NCI-H82 treated with DMSO at 0.1 percent for 48 hours (cell line): Measurements from ENCODE around the gene MPP4.
"Not testable (repeated sequence)": the region's sequence is repeated elsewhere in the genome, so short reads cannot be mapped to it uniquely, and the experiment has no call there.

Experiments
- DNase-seq: peaks from one replicate; lab custom pipeline; 2025; ENCODE audit not compliant: unreplicated experiment; lab: John Stamatoyannopoulos, UW

MPP4 gene

DNA sequence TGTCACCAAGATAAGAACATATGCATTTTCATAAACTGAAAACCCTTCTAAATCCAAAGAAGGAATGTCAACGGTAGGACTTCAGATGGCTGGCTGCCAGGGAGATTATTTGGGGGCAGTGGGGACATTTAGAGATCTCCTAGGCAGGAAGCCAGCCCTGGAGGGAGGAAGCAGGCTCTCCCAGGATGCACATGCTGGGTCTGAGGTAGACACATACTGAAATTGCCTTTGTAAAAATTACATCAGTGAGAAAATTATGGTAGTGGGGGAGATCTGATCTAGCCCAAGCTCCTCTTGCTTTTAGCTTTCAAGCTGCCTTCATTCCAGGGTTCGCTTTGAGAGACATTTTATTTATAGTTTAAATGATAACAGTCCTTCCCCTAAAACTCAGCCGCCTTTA, 24.1 kb downstream of the MPP4 start:
- no peak for DNase-seq

DNA sequence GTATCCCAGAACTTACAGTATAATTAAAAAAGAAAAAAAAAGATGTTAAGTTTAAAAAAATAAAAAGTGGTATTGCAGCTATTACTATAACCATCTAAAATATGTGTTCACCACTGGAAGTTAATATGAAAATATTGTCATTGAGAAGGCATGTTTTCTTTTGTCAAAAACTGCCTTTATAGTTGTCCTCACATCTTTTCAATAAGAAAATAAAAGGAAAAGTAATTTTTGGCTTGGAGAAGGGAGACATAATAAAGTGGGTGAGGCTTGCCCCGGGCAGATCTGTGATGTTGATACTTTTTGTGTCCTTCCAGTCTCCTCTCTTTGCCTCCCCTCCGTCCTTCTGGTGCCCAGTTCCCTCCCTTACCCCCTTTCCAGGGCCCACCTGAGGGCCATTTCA, 24.9 kb downstream of the MPP4 start:
- DNase-seq, result no peak

DNA sequence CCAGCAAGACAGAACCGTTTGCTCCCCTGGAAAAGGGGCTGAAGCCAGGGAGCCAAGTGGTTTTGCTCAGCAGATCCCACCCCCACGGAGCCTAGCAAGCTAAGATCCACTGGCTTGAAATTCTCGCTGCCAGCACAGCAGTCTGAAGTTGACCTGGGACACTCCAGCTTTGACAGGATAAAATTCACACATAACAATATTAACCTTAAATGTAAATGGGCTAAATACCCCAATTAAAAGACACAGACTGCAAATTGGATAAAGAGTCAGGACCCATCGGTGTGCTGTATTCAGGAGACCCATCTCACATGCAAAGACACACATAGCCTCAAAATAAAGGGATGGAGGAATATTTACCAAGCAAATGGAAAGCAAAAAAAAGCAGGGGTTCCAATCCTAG, 27.2 kb downstream of the MPP4 start:
- not testable (repeated sequence) for DNase-seq

DNA sequence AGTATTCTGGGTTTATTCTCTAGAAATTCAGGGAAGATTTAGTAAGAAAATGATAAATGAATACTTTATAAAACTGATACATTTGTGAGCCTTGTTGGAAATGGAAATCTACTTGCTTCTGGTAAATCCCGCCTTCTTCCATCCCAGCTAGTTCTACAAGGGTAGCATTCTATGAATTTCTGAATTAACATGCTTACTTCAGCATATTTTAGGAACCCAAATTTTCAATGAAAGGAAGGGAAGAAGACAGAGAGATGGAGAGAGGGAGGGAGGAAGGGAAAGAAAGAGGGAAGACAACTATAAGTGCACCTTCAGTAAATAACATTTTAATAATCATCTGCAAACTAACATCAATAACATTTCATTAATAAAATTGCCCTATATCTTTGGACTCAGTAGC, 28.6 kb downstream of the MPP4 start:
- DNase-seq, result no peak

DNA sequence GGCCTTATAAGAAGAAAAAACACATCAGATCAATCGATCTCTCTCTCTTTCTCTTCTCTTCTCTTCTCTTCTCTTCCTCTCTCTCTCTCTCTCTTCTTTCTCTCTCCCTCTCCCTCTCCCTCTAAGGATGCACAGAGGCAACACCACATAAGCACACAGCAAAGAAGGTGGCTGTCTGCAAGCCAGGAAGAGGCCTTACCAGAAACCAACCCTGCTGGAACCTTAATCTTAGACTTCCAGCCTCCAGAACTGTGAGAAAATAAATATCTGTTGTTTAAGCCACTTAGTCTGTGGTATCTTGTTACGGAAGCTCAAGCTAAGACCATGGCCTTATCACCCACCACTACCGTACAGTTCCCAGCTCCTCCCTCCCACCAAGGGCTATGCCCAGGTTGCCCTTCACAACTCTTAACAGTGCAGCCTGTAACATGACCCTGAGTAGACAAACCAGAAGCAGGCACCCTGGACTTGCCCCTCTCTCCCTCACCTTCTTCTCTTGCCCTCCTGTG, 30.0 kb downstream of the MPP4 start:
- no peak for DNase-seq

DNA sequence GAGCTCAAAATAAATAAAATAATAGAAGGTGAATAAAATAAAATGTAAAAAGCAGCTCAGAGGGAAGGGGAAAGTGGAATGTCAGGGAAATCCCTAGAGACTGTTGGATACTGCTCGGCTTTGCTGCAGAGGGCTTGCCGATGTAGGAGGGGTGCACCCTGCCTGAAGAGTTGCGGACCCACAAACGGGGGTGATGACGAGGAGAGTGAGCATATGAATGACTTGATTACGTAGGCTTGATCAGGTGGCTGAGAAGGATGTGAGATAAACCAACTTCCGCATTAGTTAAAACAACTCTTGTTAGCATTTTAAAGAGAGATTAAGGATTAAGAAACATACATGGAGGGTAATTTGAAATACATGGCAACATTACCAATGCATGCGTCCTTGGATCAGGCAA, 34.1 kb downstream of the MPP4 start:
- no peak for DNase-seq

DNA sequence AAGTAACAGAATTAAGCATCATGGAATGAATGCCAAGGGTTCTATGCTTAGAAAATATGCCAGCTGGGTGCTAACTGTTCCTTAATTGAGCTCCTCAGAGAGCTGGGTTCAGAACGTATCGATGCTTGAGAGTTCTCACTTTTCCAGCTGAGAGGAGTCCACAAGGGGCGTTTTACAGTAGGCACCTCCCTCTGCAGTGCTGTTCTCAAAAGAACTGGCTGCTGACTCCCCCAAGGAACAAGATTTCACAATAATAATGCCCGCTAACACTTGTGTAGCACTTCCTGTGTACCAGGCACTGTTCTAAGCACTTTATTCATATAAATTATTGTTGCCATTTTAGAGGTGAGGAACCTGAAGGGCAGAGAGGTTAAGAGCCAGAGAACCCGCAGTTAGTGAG, 37.1 kb downstream of the MPP4 start:
- DNase-seq, result no peak

DNA sequence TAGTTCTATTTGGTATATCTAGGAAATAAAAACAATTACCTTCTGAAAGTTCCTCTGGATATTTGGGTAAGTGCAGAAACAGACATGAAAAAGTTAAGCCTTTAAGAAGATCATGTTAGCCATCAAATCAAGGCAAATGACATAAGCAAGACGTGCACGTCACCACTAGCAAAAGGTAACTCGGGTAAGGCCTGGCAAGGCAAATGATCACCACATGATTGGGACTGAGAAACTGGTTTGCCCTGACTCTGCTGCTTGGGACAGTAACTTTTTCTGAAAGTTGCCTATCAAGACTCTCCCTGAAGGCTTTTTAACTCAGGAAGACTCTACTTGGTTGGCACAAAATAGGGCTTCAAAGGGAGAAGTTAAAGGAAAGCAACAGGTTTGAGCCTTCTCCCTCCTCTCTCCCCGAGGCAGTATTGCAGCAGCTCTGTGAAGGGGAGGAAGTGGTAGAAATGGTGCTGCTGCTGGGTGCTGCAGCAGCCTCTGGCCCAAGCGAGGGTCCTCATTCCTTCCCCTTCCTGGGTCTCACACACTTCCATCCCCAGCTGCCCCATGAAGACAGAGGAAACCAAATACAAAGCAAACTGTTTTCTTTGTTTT, 38.0 kb downstream of the MPP4 start:
- no peak for DNase-seq

DNA sequence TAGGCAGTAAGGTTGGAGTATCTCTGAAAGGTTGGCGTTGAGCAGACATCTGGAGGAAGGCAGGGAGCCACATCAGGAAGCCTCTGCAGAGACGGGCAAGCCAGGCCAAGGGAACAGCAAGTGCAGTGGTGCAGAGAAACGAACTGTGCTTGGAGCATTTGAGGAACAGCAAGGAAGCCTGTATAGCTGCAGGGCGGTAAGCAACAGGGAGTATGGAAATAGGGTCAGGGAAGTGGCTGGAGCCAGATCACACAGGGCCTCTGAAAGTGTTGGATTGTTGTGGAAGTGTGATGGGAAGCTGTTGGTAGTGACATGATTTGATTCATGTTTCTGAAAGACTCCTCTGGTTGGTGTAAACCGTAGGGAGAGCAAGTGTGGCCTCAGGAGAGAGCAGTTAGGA, 41.7 kb downstream of the MPP4 start:
- DNase-seq, result no peak

DNA sequence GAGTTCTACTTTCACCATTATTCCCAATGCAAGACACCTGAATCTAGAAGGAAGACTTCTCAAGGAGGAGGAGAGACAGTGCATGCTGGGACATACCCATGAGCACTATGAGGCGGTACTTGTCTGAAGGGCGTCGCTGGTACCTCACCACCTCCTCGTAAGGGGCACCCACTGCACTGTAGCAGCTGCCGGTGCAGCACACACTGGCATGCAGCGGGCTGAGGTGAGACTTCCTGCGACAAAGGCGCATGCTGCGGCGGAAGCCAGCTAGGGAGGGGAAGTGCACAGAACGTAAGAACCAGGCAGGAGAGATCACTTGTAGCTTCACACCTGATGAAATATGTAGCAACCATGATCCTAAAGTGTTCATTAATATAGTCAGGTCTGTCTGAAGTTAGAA, 42.3 kb downstream of the MPP4 start:
- DNase-seq, result no peak

DNA sequence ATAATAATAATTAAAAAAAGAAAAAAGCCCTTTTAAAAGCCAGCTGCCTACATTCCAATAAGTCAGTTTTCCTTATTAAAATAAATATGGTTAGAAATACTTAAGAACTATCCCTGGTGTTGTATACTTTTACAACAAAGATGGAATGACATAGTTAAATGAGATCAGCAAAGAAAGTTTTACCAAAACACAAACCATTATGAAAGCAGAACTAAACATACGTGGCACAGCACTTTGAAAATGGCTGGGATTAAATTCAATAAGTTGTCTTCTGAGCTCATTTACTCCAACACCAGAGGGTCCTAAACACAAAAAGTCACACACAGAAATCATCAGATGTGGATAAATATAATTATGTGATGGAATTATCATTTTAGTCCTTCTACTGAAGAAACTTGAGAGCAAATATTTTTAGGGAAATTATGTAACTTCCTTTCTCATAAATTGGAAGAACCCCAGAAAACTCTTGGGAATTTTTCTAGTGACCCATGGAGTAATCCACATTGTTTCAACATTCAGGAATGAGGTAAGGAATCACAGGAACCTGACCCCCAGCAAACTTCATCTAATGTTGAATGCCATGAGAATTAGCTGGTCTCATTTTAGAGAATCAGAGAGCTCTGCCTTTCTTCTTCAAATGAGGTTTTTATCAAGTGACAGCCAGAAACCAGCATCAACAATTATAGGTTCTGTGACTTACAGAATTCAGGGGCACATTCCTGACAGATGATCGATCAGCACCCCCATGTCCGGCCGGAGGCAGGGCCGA, 43.6 kb downstream of the MPP4 start:
- DNase-seq, result no peak

DNA sequence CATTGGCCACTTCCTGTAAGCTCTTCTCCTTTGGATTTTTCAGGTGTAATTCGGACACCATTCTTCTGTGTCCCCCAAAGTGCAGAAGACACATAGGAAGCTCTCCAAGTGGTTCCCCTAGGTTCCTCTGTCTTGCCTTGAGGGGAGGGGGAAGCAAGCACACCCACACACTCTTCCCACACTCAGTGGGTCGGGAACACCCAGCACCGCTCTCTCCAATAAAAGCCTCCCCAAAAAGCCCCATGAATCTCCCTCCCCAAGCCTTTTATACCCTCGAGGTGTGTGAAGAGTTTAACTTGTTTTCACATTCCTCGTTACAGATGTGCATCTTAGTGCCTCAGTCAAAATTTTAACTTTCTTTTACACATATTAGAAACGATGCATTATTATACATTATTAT, 45.2 kb downstream of the MPP4 start:
- no peak for DNase-seq

DNA sequence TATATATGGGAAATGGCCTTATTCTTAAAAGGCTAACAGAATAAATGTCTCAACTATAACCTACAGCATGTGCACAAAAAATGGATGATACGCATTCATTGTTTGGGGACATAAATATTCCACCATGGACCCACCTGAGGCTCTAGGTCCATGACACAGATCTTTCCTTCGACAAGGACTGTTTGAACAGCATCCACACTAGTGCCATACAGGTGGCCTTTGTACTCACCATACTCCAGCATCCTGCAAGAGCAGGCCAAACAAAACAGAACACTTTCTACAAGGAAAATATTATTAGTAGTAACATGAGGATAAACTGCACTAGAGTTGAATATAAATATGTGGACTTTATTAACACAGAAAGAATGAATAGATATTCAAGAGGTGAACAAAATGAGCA, 49.0 kb downstream of the MPP4 start:
- DNase-seq, result no peak

DNA sequence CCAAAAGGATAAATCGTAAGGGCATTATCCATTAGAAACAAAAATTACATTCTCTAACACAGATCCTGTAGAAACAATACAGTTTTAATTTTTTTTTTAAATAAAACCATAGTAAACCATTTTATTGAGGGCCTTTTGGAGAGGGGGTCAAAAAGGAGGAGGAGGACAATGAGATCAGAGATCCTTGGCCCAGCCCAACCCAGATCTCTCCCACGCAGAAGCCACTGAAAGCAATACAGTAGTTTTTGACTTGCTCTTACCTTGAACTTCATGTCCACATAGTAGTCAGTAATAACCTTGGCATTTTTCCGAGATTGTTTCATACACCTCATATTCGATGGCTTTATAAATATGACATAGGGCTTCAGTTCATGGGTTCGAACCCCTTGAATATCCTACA, 51.0 kb downstream of the MPP4 start:
- no peak for DNase-seq

DNA sequence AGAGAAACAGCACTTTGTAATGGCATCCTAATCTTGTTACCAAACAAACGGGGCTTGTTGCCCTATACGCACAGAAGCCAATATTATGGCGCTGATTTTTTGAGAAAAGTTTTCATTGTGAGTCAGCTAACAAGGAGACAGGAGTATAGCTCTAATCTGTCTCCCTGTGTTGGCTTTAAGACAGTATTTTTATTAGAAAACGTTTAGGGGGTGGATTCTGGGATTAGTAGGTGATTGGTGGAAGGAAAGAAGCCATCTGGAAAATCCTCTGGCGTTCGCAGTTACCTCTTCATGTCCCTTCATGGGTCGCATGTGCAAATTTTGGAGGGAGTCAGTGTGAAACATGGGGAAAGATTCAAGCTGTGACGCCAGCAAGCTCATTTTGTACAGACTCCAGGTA, 54.4 kb downstream of the MPP4 start:
- DNase-seq, result peak; percentile 88

DNA sequence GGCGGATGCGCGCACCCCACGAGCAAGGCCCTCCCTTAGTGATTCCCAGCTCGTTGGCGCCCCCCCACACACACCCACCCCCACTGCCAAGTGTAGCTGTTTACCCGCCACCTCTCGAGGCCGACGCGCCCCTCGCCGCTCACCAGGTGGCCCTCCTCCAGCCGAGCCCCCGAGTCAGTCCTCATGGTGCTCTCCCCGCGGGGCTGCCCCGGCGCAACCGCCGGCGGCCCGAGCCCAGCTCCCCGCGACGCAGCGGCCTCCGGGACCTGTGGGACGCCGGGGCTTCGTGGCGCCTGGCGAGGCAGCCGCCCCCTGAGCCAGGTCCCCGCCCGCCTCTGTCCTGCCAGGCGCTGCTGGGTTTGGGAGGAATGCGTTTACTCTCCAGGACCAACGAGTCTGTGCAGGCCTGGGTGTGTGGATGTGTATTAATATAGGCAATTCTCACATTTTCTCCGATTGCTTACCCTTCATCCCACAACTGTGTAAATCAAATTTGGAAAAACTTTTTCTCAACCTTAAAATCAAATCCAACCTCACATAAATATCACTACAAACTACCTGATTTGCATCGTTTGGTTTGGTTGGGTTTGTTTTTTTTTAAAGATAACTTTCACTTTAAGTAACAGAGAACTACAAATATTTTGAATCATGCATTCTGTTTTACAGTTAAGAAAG, 55.1 kb downstream of the MPP4 start, which contains the start of gene TMEM237:
Gene TMEM237, minus strand, starts transcription at position 288 of the 675 bp plus-strand sequence. Its CDS starts 103 bp downstream, at position 185.
- DNase-seq, result no peak

DNA sequence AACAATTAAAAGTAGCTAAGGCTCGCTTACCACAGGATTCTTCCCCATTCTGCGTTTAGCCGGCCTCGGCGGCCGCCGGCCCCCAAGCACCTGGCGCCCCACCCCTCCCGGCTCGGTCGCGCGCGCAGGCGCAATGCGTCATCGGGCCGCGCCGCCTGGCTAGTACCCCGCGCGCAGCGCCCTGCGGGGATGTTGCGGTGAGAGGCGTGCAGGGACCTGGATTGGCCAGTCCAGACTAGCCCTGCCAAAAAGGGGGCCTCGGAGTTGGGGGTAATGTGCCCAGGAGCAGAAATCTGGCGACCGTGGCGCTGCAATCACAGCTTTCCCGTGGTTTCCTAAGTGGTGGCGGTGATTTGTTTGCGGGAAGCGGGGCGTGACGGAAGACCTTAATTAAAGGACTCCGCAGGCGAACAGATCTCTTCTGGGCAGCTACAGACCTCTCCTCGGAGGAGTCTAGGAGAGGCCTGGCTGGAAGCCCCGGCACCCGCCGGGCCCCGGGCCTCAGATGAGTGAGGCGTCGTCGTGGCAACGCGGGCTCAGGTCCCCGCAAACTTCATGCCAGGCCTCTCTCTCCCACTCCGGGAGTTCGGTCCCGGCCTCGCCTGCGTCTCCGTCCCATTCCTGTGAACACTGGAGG, 55.7 kb downstream of the MPP4 start:
- peak; percentile 58 for DNase-seq

DNA sequence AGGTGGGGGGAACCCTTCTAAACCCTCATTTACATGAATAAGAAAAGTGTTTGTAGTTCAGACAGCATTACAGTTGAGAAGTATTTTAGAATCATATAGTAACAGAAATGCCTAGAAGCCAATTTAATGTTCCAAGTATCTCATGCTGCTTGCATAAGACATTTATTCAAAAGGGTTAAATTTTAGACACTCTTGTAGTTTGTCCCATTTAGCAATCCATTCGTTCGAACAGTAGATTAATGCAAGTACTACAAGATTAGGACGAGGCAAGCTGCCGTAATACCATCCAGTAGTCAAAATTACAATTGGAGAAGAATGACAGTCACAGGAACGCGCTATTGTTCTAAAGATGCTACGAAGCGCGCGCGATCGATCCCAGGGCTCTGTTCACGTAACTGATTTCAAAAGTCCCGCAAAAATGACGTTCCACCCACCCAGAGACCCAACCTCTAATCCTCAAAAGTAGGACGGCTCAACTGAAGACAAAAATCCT, 56.3 kb downstream of the MPP4 start:
- DNase-seq, result peak; percentile 65

DNA sequence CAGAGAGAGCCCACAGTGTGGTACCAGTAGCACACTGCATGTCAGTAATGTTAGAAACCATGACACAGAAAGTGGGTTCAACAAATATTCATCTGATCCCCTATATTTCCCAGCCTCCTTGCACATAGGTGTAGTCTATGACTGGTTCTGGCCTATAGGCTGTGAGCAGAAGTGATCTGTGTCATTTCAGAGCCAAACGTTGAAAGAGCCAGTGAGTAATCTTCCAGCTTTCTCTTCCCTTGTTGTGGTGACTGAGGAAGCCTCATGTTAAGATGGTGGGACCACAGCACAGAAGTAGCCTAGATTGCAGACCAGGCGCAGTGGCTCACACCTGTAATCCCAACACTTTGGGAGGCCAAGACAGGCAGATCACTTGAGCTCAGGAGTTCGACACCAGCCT, 59.2 kb downstream of the MPP4 start:
- no peak for DNase-seq

DNA sequence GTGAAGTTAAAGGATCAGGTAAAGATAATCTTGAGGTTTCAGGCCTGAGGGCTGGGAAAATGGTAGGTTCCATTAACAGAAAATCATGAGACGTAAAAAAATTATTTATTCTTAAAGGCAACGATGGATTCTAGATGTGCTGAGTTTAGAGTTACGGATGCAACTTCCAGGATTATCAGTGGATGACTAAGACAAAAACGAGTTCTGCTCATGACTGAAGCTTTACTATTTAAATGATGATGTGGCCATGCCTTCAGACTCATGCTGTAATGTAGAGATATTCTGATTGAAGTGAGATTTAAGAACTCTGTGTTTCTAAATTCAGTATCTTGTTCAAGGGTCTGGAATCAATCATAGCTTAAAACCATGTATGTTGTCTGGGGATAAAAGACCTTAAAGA, 60.1 kb downstream of the MPP4 start:
- no peak for DNase-seq

DNA sequence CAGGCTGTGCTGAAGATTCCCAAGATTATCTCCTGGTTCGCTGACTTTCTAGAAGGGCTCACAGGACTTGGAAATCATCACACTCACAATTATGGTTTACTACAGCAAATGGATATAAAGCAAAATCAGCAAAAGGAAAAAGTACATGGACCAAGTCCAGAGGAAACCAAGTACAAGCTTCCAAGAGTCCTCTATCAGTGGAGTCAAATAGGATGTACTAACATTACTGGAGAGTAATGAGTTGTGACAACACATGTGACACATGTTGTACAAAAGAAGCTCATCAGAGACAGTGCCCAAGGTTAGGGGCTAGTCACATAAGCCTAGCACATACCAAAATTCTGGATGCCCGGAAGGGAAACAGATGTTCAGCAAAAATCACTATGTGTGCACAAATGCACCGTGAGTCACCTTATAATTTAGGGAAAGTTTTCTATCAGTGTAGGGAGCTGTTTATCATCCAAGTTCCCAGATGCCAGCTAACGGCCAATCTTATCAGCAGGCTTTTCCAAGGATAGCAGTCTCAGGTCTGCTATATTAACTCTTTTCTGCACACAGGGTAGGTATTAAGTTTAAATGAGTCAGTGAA, 64.7 kb downstream of the MPP4 start:
- no peak for DNase-seq
